ENCODE data around the gene FARSA. TPM values are rescaled to one million over a fixed set of nuclear protein-coding genes. Genes with fewer than 3 reads are reported as not detected.
A peak's percentile ranks its signal among the peaks of the same experiment; 100 is the strongest.

Gene FARSA
- total RNA-seq (2022) (75.9 and 88.6 TPM in 2 replicates), Bru-seq, nascent RNA (percentile 68 among the genes with signal in this experiment), BruChase-seq, experiment 1, labeled RNA remaining after a 2-hour chase (percentile 71 among the genes with signal in this experiment), BruChase-seq, experiment 2, labeled RNA remaining after a 6-hour chase (percentile 79 among the genes with signal in this experiment)
- long read RNA-seq, transcript FARSA-201 (13 exons, 1,814 nt), result major isoform, 386 of 440 reads
- long read RNA-seq, partial matches to known transcripts, result 16 of 440 reads
- long read RNA-seq, other reads (novel, unspliced or antisense), result 37 of 440 reads

GRCh38 chr19:12933287-12934072, at the start of gene FARSA:
FARSA (minus strand) TSS chr19:12933711; CDS start chr19:12933696, 15 bp downstream.
- no peaks in the 10 kb centered on the region for H3K9me3 ChIP-seq
- H3K4me1 ChIP-seq, result 0 out of 2 replicates have a peak, but pooled peaks cover 13% of the 10 kb centered on the region
- TSS peak; percentile 64 for BruUV-seq (replicated peaks)
- Mint-ChIP-seq H3K27me3 (ENCODE audit: insufficient read depth, unreplicated experiment) (peaks cover 3% of the 10 kb centered on the region), H3K9me3 (ENCODE audit: unreplicated experiment) (no peaks in the 10 kb centered on the region), H3K4me1 (ENCODE audit: low read depth, unreplicated experiment) (peaks cover 22% of the 10 kb centered on the region), H3K36me3 (ENCODE audit: insufficient read depth, unreplicated experiment) (peaks cover 50% of the 10 kb centered on the region), H3K27ac (ENCODE audit: unreplicated experiment) (peak within 1 kb of the TSS; percentile 91), H3K4me3 (ENCODE audit: unreplicated experiment) (peak within 1 kb of the TSS; percentile 98)
- POLR2A ChIA-PET, result interaction anchor here (0.6 to 1.4 kb wide), 6 partner anchors 12 to 1563 kb away, joined by 3 to 9 read pairs (median 4); partner anchors contain the start of genes GCDH and SYCE2
- no peaks in the 10 kb centered on the region for H3K27me3 ChIP-seq (replicated peaks; ENCODE audit: control insufficient read depth, insufficient read depth, low read length)
- CTCF ChIA-PET, result interaction anchor here (0.6 to 1.3 kb wide), 3 partner anchors 32 to 121 kb away, joined by 3 to 4 read pairs (median 4); no protein-coding TSS in a partner anchor
- no peak for TF ChIP-seq CTCF (IDR thresholded peaks at IDR 0.05; ENCODE audit: insufficient read depth in 1 of 2, low read depth in 1 of 2, low read length in 1 of 2, severe bottlenecking in 1 of 2, unreplicated experiment in 1 of 2)
- peak within 1 kb of the TSS; percentile 90 for H3K4me3 ChIP-seq (ENCODE audit: low read depth, low read length)
- peak; percentile 87 to 90 for DNase-seq
- intact Hi-C loops (cut with micrococcal nuclease; ENCODE audit: unreplicated experiment), result no loop called here
- H3K36me3 ChIP-seq (ENCODE audit: control insufficient read depth, insufficient read depth, low read length), result peaks cover 4% of the 10 kb centered on the region

- Mint-ChIP-seq H3K27me3 (ENCODE audit: insufficient read depth, unreplicated experiment) (peaks cover 2% of the 10 kb centered on the region), H3K27ac (ENCODE audit: unreplicated experiment) (no peak overlapping the region), H3K4me1 (ENCODE audit: low read depth, unreplicated experiment) (no peaks in the 10 kb centered on the region), H3K9me3 (ENCODE audit: unreplicated experiment) (no peaks in the 10 kb centered on the region), H3K4me3 (ENCODE audit: unreplicated experiment) (no peak overlapping the region), H3K36me3 (ENCODE audit: insufficient read depth, unreplicated experiment) (no peaks in the 10 kb centered on the region)
- BruUV-seq (replicated peaks), result no TSS peak
- H3K4me3 ChIP-seq (ENCODE audit: low read depth, low read length), result no peak overlapping the region
- peaks cover 3% of the 10 kb centered on the region; the same call in 1 of the 2 replicates for H3K4me1 ChIP-seq
- intact Hi-C loops (cut with micrococcal nuclease; ENCODE audit: unreplicated experiment), result no loop called here
- no peak for TF ChIP-seq CTCF (IDR thresholded peaks at IDR 0.05; ENCODE audit: insufficient read depth in 1 of 2, low read depth in 1 of 2, low read length in 1 of 2, severe bottlenecking in 1 of 2, unreplicated experiment in 1 of 2)
- POLR2A ChIA-PET, result no interaction called here
- H3K27me3 ChIP-seq (replicated peaks; ENCODE audit: control insufficient read depth, insufficient read depth, low read length), result no peaks in the 10 kb centered on the region
- no peak for DNase-seq
- no peaks in the 10 kb centered on the region for H3K36me3 ChIP-seq (ENCODE audit: control insufficient read depth, insufficient read depth, low read length)
- H3K9me3 ChIP-seq, result no peaks in the 10 kb centered on the region; the same call in 1 of the 2 replicates
- CTCF ChIA-PET, result interaction anchor here (0.7 kb wide), 1 partner anchor 135 kb away, joined by 4 read pairs; no protein-coding TSS in a partner anchor
These were observed 49.6 kb upstream of the FARSA start for GRCh38 chr19:12983091-12983490.

- H3K9me3 Mint-ChIP-seq (ENCODE audit: unreplicated experiment), result no peaks in the 10 kb centered on the region
- peaks cover 2% of the 10 kb centered on the region for H3K27me3 Mint-ChIP-seq (ENCODE audit: insufficient read depth, unreplicated experiment)
- DNase-seq, result no peak
- Histone ChIP-seq H3K27me3 (replicated peaks; ENCODE audit: control insufficient read depth, insufficient read depth, low read length) (no peaks in the 10 kb centered on the region), H3K4me1 (peaks cover 3% of the 10 kb centered on the region; the same call in 1 of the 2 replicates), H3K9me3 (no peaks in the 10 kb centered on the region; the same call in 1 of the 2 replicates), H3K36me3 (ENCODE audit: control insufficient read depth, insufficient read depth, low read length) (no peaks in the 10 kb centered on the region), H3K4me3 (ENCODE audit: low read depth, low read length) (no peak overlapping the region)
- CTCF ChIA-PET, result interaction anchor here (0.7 kb wide), 1 partner anchor 135 kb away, joined by 4 read pairs; no protein-coding TSS in a partner anchor
- peaks cover 4% of the 10 kb centered on the region for H3K4me1 Mint-ChIP-seq (ENCODE audit: low read depth, unreplicated experiment)
- intact Hi-C loops (cut with micrococcal nuclease; ENCODE audit: unreplicated experiment), result no loop called here
- H3K4me3 Mint-ChIP-seq (ENCODE audit: unreplicated experiment), result no peak overlapping the region
- no peaks in the 10 kb centered on the region for H3K36me3 Mint-ChIP-seq (ENCODE audit: insufficient read depth, unreplicated experiment)
- no peak for TF ChIP-seq CTCF (IDR thresholded peaks at IDR 0.05; ENCODE audit: insufficient read depth in 1 of 2, low read depth in 1 of 2, low read length in 1 of 2, severe bottlenecking in 1 of 2, unreplicated experiment in 1 of 2)
- POLR2A ChIA-PET, result no interaction called here
- no peak overlapping the region for H3K27ac Mint-ChIP-seq (ENCODE audit: unreplicated experiment)
- BruUV-seq (replicated peaks), result no TSS peak
These were observed 49.1 kb upstream of the FARSA start for GRCh38 chr19:12982648-12983047.

Measured in Caco-2 (cell line).